Spleen (tissue), 7 donors: ENCODE data around the gene INTS4.

Experiments used
- POLR2A ChIP-seq, 3 donors: fragments of 450-650 bp; IDR thresholded peaks; one replicate each; pipeline ENCODE4 v1.5.1; 2017; ENCODE audit warnings: antibody characterized with exemption in 3 of 3, mild to moderate bottlenecking in 1 of 3
- POLR2AphosphoS5 ChIP-seq, 3 donors: sonication (generic); formaldehyde crosslinking; IDR thresholded peaks; one replicate each; pipeline ENCODE4 v1.5.1; 2017; ENCODE audit warnings: antibody characterized with exemption in 3 of 3
- TF ChIP-seq, protein P1 (sequence below), 11 experiments: fragments of 200-600 bp in 7 of 11; fragments of 450-650 bp in 4 of 11; sonication (generic) in 4 of 11; IDR thresholded peaks in 8 of 11; conservative IDR thresholded peaks in 3 of 11; 1 replicate in 7 of 11; 2 replicates in 4 of 11; pipeline versions ENCODE4 v1.4.0 to v1.8.0; 2016 to 2021; ENCODE audit warnings: antibody characterized with exemption in 11 of 11, inconsistent platforms in 4 of 11, mild to moderate bottlenecking in 1 of 11
- donor health status: DM: no; HTN: no; CAD: no; lungs with moderate emphysema.
- donor health status: DM: no; HTN: no; CAD: no.
- donor health status: DM: no; HTN: no; CAD: no.

- TF ChIP-seq, protein P1, sequence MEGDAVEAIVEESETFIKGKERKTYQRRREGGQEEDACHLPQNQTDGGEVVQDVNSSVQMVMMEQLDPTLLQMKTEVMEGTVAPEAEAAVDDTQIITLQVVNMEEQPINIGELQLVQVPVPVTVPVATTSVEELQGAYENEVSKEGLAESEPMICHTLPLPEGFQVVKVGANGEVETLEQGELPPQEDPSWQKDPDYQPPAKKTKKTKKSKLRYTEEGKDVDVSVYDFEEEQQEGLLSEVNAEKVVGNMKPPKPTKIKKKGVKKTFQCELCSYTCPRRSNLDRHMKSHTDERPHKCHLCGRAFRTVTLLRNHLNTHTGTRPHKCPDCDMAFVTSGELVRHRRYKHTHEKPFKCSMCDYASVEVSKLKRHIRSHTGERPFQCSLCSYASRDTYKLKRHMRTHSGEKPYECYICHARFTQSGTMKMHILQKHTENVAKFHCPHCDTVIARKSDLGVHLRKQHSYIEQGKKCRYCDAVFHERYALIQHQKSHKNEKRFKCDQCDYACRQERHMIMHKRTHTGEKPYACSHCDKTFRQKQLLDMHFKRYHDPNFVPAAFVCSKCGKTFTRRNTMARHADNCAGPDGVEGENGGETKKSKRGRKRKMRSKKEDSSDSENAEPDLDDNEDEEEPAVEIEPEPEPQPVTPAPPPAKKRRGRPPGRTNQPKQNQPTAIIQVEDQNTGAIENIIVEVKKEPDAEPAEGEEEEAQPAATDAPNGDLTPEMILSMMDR (IDR thresholded peaks at IDR 0.05 in 8 of 11, conservative IDR thresholded peaks at IDR 0.05 in 3 of 11), result no peak
- TF ChIP-seq POLR2AphosphoS5 (IDR thresholded peaks at IDR 0.05) (no peak), POLR2A (IDR thresholded peaks at IDR 0.05) (no peak)
Measured at GRCh38 chr11:78032090-78032489, 37.6 kb upstream of the INTS4 start.
